Panc1 (cell line): ENCODE results near the gene NLGN2. TPM values are rescaled to one million over a fixed set of nuclear protein-coding genes. Genes with fewer than 3 reads are reported as not detected.

Source experiments
- ATAC-seq: fragments of 200-7000 bp; cut with Tn5 transposase; 2 replicates; pipeline ENCODE4 v1.9.1; 2020; ENCODE audit warnings: mild to moderate bottlenecking, moderate library complexity
- BruUV-seq: library from RNA; stranded (reverse); fragments of 400-500 nt; replicated peaks from 2 replicates; lab custom pipeline; 2021; lab: Mats Ljungman, UMichigan
- CTCF ChIA-PET: fragments of 300-600 bp; sonication (Branson Sonifier 250); formaldehyde crosslinking; loops from one replicate; lab custom pipeline; 2022; ENCODE audit warnings: antibody characterized with exemption; lab: Charles Lee
- POLR2A ChIA-PET: fragments of 300-600 bp; sonication (Branson Sonifier 250); formaldehyde crosslinking; loops from one replicate; lab custom pipeline; 2022; ENCODE audit warnings: antibody characterized with exemption; lab: Charles Lee
- DNase-seq: peaks from one replicate; pipeline ENCODE4 v3.0.0-alpha.2; 2010; ENCODE audit warnings: low read depth, low spot score
- H3K27ac ChIP-seq: 2 replicates; pipeline ENCODE4 v1.5.1; 2011; ENCODE audit warnings: mild to moderate bottlenecking, low read length, inconsistent platforms
- H3K27me3 ChIP-seq: fragments of 200-500 bp; sonication (Bioruptor generic); 2 replicates; pipeline ENCODE4 v1.6.0; 2014; ENCODE audit warnings: low read length, inconsistent platforms; ENCODE audit not compliant: control insufficient read depth, insufficient read depth
- H3K36me3 ChIP-seq: fragments of 200-500 bp; sonication (Bioruptor generic); 2 replicates; pipeline ENCODE4 v1.5.1; 2014; ENCODE audit warnings: inconsistent platforms, mild to moderate bottlenecking, low read length, moderate library complexity; ENCODE audit not compliant: control insufficient read depth, insufficient read depth
- H3K4me1 ChIP-seq: 2 replicates; pipeline ENCODE4 v1.5.1; 2011; ENCODE audit warnings: inconsistent platforms, mild to moderate bottlenecking, low read length, moderate library complexity; ENCODE audit not compliant: control insufficient read depth, insufficient read depth
- H3K4me3 ChIP-seq, 2 experiments: 2 replicates each; pipeline ENCODE4 v1.5.1; 2011 to 2012; ENCODE audit warnings: low read depth in 2 of 2, low read length in 2 of 2, mild to moderate bottlenecking in 2 of 2, inconsistent platforms in 1 of 2, moderate library complexity in 1 of 2
- H3K9me3 ChIP-seq: fragments of 200-500 bp; sonication (Bioruptor generic); 2 replicates; pipeline ENCODE4 v1.5.1; 2014; ENCODE audit warnings: low read depth, mild to moderate bottlenecking, inconsistent platforms, low read length, moderate library complexity; ENCODE audit not compliant: control insufficient read depth, insufficient read depth
- POLR2AphosphoS5 ChIP-seq: IDR thresholded peaks from 2 replicates; pipeline ENCODE4 v1.6.1; 2012; ENCODE audit warnings: mild to moderate bottlenecking, low read depth, low read length, moderate library complexity
- SIN3A ChIP-seq: IDR thresholded peaks from 2 replicates; pipeline ENCODE4 v1.6.1; 2012; ENCODE audit warnings: low read depth, mild to moderate bottlenecking, low read length, moderate library complexity, borderline replicate concordance; ENCODE audit not compliant: insufficient read depth
- TCF7L2 ChIP-seq: IDR thresholded peaks from 2 replicates; pipeline ENCODE4 v1.6.1; 2011; ENCODE audit warnings: mild to moderate bottlenecking, low read depth, low read length, inconsistent platforms
- in situ Hi-C: cut with HindIII; loops from 2 replicates; pipeline ENCODE4 v1.10.0; 2016; ENCODE audit warnings: low sequenced_read_pairs, low pct_unique_long_range_greater_than_20kb
- intact Hi-C: fragments of 100-400 bp; cut with micrococcal nuclease; formaldehyde crosslinking; loops from one replicate; pipeline ENCODE4 v1.10.0; 2022; ENCODE audit not compliant: unreplicated experiment
- total RNA-seq: library from RNA; stranded (reverse); gene quantifications from one replicate; pipeline ENCODE4 v1.2.1, GENCODE V29; 2021; ENCODE audit not compliant: unreplicated experiment
- TF ChIP-seq, protein P1 (sequence below): fragments of 450-650 bp; IDR thresholded peaks from 2 replicates; pipeline ENCODE4 v1.5.1; 2017; ENCODE audit warnings: mild to moderate bottlenecking
- TF ChIP-seq, protein P2 (sequence below), 2 experiments: IDR thresholded peaks; 2 replicates each; pipeline ENCODE4 v1.6.1; 2011 to 2012; ENCODE audit warnings: low read depth in 2 of 2, control low read depth in 1 of 2, low read length in 1 of 2, mild to moderate bottlenecking in 1 of 2, moderate library complexity in 1 of 2; ENCODE audit not compliant: insufficient read depth in 1 of 2

Gene NLGN2
- total RNA-seq, 1 experiment from 2014 or later: 33.6 TPM

DNA sequence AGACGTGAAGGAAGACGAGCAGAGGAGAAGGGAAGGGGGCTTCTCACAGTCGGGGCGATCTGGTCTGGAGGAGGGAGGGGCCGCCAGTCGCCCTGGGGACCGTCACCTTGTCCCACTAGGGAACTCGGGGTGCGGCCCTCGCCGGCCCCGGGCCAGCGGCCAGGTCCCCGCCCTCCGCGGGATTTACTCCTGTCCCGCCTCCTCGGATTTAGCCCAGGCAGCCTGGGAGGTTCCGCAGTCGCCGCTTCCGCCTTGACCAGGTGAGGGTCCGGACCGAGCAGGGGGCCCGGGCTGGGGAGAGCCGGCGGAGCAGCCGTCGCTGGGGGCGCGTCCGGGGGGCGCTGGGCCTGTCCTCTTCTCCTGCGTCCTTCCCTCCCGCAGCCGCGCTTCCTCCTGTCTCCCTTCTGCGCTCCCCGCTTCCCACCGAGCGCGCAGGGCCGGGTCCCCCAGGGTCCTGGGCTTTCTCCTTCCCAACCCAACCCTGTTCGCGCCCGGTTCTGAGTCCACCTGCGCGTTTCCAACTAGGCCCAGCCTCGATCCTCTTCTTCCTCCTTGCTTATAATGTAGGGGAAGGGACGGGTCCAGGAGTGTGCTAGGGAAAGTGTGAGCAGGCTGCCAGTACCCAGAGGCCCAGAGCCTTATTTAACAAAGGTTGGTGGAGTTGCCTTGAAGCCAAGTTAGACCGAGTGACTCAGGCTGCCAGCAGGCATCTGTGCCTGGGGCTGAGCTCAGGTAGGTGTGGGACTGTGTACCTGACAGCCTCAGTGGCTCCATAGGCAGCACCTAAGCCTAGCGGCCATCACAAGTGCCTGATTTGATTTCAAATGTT is 26.6 kb upstream of the NLGN2 start, which contains the start of gene TNK1:
TSS of gene TNK1 (plus strand) at position 235 of the 829 bp plus-strand sequence. CDS start 1,838 bp downstream, outside the sequence.
- Histone ChIP-seq H3K4me1 (no peaks in the 10 kb centered on the region), H3K27ac (peak within 1 kb of the TSS; percentile 68), H3K36me3 (peaks cover 2% of the 10 kb centered on the region; the same call in 1 of the 2 replicates), H3K9me3 (peaks cover 3% of the 10 kb centered on the region; the same call in 1 of the 2 replicates), H3K4me3 (peak within 1 kb of the TSS; percentile 51 to 63), H3K27me3 (no peaks in the 10 kb centered on the region)
- ATAC-seq (peak; percentile 83), DNase-seq (no peak)
- ChIA-PET CTCF (no interaction called here), POLR2A (no interaction called here)
- BruUV-seq: no TSS peak
- intact Hi-C loops (no loop called here), in situ Hi-C loops (no loop called here)
- TF ChIP-seq, protein P1, sequence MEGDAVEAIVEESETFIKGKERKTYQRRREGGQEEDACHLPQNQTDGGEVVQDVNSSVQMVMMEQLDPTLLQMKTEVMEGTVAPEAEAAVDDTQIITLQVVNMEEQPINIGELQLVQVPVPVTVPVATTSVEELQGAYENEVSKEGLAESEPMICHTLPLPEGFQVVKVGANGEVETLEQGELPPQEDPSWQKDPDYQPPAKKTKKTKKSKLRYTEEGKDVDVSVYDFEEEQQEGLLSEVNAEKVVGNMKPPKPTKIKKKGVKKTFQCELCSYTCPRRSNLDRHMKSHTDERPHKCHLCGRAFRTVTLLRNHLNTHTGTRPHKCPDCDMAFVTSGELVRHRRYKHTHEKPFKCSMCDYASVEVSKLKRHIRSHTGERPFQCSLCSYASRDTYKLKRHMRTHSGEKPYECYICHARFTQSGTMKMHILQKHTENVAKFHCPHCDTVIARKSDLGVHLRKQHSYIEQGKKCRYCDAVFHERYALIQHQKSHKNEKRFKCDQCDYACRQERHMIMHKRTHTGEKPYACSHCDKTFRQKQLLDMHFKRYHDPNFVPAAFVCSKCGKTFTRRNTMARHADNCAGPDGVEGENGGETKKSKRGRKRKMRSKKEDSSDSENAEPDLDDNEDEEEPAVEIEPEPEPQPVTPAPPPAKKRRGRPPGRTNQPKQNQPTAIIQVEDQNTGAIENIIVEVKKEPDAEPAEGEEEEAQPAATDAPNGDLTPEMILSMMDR: no peak
- TF ChIP-seq SIN3A (no peak), TCF7L2 (no peak), POLR2AphosphoS5 (no peak)
- TF ChIP-seq, protein P2, sequence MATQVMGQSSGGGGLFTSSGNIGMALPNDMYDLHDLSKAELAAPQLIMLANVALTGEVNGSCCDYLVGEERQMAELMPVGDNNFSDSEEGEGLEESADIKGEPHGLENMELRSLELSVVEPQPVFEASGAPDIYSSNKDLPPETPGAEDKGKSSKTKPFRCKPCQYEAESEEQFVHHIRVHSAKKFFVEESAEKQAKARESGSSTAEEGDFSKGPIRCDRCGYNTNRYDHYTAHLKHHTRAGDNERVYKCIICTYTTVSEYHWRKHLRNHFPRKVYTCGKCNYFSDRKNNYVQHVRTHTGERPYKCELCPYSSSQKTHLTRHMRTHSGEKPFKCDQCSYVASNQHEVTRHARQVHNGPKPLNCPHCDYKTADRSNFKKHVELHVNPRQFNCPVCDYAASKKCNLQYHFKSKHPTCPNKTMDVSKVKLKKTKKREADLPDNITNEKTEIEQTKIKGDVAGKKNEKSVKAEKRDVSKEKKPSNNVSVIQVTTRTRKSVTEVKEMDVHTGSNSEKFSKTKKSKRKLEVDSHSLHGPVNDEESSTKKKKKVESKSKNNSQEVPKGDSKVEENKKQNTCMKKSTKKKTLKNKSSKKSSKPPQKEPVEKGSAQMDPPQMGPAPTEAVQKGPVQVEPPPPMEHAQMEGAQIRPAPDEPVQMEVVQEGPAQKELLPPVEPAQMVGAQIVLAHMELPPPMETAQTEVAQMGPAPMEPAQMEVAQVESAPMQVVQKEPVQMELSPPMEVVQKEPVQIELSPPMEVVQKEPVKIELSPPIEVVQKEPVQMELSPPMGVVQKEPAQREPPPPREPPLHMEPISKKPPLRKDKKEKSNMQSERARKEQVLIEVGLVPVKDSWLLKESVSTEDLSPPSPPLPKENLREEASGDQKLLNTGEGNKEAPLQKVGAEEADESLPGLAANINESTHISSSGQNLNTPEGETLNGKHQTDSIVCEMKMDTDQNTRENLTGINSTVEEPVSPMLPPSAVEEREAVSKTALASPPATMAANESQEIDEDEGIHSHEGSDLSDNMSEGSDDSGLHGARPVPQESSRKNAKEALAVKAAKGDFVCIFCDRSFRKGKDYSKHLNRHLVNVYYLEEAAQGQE (IDR thresholded peaks at IDR 0.05; ENCODE audit: insufficient read depth in 1 of 2, low read depth in 2 of 2, low read length in 1 of 2): no peak

DNA sequence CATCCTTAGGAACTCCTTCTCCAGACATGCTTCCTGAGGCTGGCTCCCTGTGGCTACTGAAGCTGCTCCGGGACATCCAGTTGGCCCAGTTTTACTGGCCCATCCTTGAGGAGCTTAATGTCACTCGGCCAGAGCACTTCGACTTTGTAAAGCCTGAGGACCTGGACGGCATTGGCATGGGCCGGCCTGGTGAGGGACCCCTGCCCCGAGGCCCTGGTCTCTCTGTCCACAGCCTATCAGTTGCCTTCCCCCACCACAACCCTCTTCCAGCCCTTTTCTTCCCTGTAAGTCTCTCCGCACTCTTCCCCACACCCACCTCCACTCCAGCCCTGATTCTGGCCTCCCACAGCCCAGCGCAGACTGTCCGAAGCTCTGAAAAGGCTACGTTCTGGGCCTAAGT is 24.7 kb upstream of the NLGN2 start:
- intact Hi-C loops (no loop called here), in situ Hi-C loops (no loop called here)
- Histone ChIP-seq H3K27ac (no peak overlapping the region), H3K4me1 (no peaks in the 10 kb centered on the region), H3K4me3 (no peak overlapping the region), H3K27me3 (no peaks in the 10 kb centered on the region), H3K36me3 (peaks cover 2% of the 10 kb centered on the region; the same call in 1 of the 2 replicates), H3K9me3 (peaks cover 3% of the 10 kb centered on the region; the same call in 1 of the 2 replicates)
- ATAC-seq (no peak), DNase-seq (no peak)
- CTCF ChIA-PET: no interaction called here
- TF ChIP-seq TCF7L2 (no peak), POLR2AphosphoS5 (no peak), SIN3A (no peak)
- TF ChIP-seq, protein P2 (IDR thresholded peaks at IDR 0.05; ENCODE audit: insufficient read depth in 1 of 2, low read depth in 2 of 2, low read length in 1 of 2): no peak
- TF ChIP-seq, protein P1: no peak
- BruUV-seq: no TSS peak
- POLR2A ChIA-PET: no interaction called here
